GM21786 (cell line): Measurements from ENCODE around the gene CELF5.

Experiments
- ATAC-seq: cut with Tn5 transposase; IDR thresholded peaks from one replicate; pipeline ENCODE4 v1.9.1; 2021; ENCODE audit not compliant: unreplicated experiment

CELF5 gene

DNA sequence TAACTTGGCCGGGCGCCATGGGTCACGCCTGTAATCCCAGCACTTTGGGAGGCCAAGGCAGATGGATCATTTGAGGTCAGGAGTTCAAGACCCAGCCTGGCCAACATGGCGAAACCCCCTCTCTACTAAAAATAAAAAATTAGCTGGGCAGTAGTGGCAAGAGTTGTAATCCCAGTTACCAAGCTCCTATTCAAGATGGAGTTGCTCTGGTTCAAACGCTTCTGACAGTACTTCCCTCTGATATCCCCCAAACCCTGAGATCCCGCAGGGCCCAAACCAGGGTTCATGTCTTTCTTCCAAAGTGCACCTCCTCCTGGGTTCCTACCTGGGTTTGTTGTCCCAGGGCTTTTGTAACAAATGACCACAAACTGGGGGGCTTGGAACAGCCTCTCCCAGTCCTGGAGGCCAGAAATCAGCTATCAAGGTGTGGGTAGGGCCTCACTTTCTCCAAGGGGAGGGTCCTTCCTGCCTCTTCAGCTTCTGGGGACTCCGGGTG, 13.7 kb downstream of the CELF5 start:
- ATAC-seq: no peak

- ATAC-seq: no peak
Measured at GRCh38 chr19:3239367-3239766, 14.9 kb downstream of the CELF5 start.

DNA sequence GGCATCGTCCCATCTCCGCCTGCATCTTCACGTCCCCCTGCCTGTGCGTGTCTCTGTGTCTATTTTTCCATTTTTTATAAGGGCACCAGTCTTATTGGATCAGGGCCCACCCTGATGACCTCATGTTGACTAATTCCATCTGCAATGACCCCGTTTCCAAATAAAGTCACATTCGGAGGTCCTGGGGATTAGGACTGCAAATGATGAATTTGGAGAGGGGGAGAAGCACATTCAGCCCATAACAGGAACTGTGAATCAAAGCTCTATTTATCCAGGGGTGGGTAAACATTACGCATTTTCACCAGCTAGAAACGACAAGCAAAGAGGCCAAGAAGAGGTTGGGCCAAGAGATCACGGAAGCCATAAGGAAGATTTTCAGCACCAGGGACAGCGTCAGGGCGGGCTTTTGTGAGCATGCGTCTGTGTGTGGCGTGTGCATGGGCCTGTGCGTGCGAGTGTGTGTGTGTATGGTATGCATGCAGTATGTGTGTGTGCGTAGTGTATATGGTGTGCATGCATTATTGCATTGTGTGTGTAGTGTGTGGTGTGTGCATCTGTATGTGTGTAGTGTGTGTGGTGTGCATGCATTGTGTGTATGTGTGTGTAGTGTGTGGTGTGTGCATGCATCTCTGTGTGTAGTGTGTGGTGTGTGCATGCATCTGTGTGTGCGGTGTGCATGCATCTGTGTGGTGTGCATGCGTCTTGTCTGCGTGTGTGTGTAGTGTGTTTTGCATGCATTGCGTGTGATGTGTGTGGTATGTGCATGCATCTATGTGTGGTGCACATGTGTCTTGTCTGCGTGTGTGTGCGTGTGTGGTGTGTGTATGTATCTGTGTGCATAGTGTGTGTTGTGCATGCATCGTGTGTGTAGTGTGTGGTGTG, 19.6 kb downstream of the CELF5 start:
- ATAC-seq: no peak

- no peak for ATAC-seq
Measured at GRCh38 chr19:3245050-3245449, 20.6 kb downstream of the CELF5 start.

DNA sequence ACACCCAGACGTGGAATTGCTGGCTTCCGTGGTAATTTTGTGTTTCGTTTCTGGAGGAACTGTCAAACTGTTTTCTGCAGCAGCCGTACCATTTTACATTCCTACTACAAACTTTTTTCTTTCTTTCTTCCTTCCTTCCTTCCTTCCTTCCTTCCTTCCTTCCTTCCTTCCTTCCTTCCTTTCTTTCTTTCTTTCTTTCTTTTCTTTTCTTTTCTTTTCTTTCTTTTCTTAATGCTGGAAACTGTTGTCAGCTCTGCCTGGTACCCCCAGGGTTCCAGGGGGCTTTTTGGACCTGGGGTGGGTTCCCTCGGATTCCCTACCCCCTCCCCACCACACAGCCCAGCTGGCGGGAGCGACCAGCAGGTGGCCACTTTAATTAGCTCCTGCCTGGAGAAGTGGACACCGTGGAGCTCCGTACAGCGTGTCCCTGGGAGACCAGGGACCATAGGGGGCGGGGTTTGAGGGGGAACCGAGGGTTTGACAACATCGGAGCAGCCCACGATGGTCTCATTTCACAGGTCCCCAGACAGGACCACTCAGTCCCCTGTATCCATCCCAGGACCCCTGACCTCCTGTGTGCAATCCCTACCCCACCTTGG, 24.4 kb downstream of the CELF5 start:
- ATAC-seq: no peak

GRCh38 chr19:3249408-3249807, 24.9 kb downstream of the CELF5 start:
- ATAC-seq: no peak

GRCh38 chr19:3250675-3251074, 26.2 kb downstream of the CELF5 start:
- no peak for ATAC-seq

GRCh38 chr19:3251229-3251628, 26.8 kb downstream of the CELF5 start:
- no peak for ATAC-seq

- no peak for ATAC-seq
Measured at GRCh38 chr19:3252650-3253049, 28.2 kb downstream of the CELF5 start.

GRCh38 chr19:3253270-3253669, 28.8 kb downstream of the CELF5 start:
- ATAC-seq: no peak

GRCh38 chr19:3254520-3254919, 30.1 kb downstream of the CELF5 start:
- no peak for ATAC-seq

DNA sequence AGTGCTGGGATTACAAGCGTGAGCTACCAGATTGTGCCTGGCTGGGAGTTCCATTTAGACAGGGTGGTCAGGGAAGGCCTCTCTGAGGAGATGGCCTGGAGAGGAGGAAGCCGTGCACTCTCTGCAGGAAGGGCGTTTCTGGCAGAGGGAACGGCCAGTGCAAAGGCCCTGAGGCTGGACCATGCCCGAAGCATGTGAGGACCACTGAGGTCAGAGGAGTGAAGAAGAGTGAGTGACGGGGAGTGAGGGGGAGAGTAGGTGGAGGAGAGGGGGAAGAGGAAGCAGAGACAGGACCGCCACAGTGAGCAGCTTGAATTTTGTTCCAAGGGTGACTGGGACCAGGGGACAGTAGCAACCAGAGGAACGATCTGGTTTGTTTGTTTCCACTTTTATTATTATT, 32.6 kb downstream of the CELF5 start:
- ATAC-seq: no peak

GRCh38 chr19:3262362-3262761, 37.9 kb downstream of the CELF5 start:
- ATAC-seq: no peak

- no peak for ATAC-seq
Measured at GRCh38 chr19:3263866-3264265, 39.4 kb downstream of the CELF5 start.

- ATAC-seq: no peak
Measured at GRCh38 chr19:3265432-3265831, 41.0 kb downstream of the CELF5 start.

- ATAC-seq: no peak
Measured at GRCh38 chr19:3266092-3266693, 41.7 kb downstream of the CELF5 start.

- ATAC-seq: no peak
Measured at GRCh38 chr19:3266792-3267514, 42.5 kb downstream of the CELF5 start.

- no peak for ATAC-seq
Measured at GRCh38 chr19:3268326-3268725, 43.9 kb downstream of the CELF5 start.

DNA sequence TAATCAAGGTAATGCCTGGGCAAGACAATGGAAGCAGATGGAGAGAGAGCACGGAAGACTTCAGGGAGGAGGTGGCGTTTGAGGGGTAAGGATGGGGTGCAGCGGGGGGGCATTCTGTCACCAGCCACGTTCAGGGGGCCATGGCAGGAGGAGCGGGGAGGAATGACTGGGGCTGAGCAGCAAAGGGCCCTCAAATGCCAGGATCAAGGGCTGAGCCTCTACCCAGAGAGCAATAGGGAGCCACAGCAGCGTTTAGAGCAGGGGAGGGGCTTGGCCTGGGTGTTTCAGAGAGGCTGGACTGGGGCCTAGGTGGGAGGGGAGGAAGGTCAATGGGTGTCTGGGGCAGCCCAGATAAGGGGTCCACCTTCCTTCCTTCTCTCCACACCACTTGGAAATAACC, 44.3 kb downstream of the CELF5 start:
- no peak for ATAC-seq

DNA sequence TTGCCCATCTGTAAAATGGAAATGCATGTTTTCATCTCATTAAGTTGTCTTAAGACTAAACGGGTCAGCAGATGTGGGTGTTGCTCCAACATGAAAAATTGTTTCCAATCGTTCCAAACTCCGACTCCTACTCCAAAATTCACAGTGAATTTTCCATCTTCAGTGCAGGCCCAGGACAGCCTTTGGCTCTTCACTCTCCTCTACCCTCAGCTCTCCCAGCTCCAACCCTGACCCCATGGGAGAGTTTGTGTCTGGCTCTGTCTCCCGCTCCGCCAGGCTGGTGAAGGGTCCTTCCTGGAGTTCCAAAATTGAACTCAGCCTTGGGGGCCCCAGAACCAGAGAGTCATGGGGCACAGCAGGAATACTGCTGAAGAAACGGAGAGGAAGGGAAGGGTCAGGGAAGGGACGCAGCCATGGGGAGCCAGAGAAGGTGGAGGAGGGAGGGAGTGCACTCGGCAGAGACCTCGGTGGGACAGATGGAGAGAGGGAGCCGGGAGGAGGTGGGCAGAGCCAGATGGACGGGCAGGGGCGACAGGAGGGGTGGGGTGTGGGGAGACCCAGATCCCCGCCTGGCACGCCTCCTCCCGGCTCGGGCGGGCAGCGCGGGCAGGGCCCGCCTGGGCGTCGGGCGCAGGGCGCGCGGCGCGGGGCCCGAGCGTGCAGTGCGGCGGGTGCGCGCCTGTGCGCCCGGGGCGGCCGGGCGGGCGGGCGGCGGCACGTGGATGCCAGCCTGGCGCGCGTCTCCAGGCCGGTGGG, 45.6 kb downstream of the CELF5 start:
- ATAC-seq: no peak

DNA sequence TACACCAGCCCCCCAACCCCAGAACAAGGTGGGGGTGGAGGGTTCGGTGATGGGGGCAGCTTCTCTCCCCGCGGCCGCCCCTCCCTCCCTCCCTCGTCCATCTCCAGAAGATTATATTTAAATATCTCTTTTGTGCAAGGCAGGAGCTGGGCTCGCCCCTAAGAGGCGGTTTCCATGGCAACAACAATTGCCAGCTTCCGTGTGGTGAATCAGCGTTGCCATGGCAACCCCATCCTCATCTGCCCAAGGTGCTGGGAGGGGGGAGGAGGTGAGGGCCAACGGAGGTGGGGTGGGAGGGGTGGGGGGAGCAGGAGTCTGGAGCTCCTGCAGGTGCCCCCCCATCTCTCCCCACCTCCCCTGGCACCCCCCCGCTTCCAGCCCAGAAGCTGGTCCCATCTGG, 46.4 kb downstream of the CELF5 start:
- no peak for ATAC-seq
